Measurements from ENCODE around the gene BRINP2.

The BRINP2 gene

DNA sequence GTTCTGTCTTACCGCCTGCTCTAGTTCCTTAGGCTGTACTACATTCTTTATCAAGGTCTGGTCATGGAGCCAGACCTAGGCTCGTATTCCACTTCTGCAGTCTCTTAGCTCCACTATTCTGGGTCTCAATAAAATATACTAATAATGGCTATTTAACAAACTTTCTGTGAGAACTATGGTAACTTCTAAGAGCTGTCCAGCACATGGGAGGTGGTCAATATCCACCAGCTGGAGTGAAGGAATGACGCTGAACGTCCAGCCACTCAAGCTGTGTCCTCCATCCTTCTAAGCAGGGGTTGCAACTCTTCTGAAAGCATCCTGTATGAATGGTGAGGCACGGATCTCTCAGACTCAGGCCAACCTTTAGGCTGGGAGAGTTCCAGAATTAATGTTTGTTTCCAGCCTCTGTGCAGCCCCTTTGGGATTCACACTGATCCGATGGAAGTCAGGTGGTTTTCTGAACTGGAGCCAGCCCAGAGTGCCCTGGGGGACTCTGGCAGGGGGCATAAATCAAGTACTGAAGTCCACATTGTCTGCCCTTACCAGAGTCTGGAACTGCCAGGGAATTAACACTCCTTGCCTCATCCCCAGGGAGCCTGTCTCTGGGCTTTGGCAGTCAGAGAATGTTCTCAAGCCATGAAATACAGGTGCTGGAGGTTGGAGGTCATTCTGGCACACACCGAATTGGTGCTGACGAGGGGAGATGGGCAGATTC, 57.4 kb downstream of the BRINP2 start:
- TF ChIP-seq, protein P1, sequence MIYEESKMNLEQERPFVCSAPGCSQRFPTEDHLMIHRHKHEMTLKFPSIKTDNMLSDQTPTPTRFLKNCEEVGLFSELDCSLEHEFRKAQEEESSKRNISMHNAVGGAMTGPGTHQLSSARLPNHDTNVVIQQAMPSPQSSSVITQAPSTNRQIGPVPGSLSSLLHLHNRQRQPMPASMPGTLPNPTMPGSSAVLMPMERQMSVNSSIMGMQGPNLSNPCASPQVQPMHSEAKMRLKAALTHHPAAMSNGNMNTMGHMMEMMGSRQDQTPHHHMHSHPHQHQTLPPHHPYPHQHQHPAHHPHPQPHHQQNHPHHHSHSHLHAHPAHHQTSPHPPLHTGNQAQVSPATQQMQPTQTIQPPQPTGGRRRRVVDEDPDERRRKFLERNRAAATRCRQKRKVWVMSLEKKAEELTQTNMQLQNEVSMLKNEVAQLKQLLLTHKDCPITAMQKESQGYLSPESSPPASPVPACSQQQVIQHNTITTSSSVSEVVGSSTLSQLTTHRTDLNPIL (CRISPR knock-in tag; IDR thresholded peaks at IDR 0.05; ENCODE audit: low read depth): no peak
- TF ChIP-seq PPARA (CRISPR knock-in tag; IDR thresholded peaks at IDR 0.05; ENCODE audit: borderline replicate concordance) (no peak), SNAI2 (CRISPR knock-in tag; IDR thresholded peaks at IDR 0.05) (no peak), TCF4 (CRISPR knock-in tag; IDR thresholded peaks at IDR 0.05; ENCODE audit: borderline replicate concordance) (no peak), ZNF8 (CRISPR knock-in tag; IDR thresholded peaks at IDR 0.05) (no peak), GLIS3 (CRISPR knock-in tag; IDR thresholded peaks at IDR 0.05) (no peak), ARNTL (CRISPR knock-in tag; IDR thresholded peaks at IDR 0.05; ENCODE audit: borderline replicate concordance, low read depth) (no peak), CSDC2 (CRISPR knock-in tag; IDR thresholded peaks at IDR 0.05) (no peak)
- no peak for ATAC-seq

GRCh38 chr1:177228693-177229065, 57.9 kb downstream of the BRINP2 start:
- no peak for ATAC-seq
- no peak for TF ChIP-seq ZNF565 (CRISPR knock-in tag; conservative IDR thresholded peaks at IDR 0.05; ENCODE audit: low read depth)
- TF ChIP-seq SNAI2 (CRISPR knock-in tag; IDR thresholded peaks at IDR 0.05): no peak
- no peak for TF ChIP-seq ZNF70 (CRISPR knock-in tag; IDR thresholded peaks at IDR 0.05)
- no peak for TF ChIP-seq ZNF8 (CRISPR knock-in tag; IDR thresholded peaks at IDR 0.05)
- TF ChIP-seq CSRNP3 (CRISPR knock-in tag; IDR thresholded peaks at IDR 0.05): no peak
- TF ChIP-seq ISL1 (CRISPR knock-in tag; IDR thresholded peaks at IDR 0.05): no peak
- no peak for TF ChIP-seq ESRRG (CRISPR knock-in tag; IDR thresholded peaks at IDR 0.05)
- no peak for TF ChIP-seq CSDC2 (CRISPR knock-in tag; IDR thresholded peaks at IDR 0.05)
- TF ChIP-seq, protein P1 (CRISPR knock-in tag; IDR thresholded peaks at IDR 0.05; ENCODE audit: low read depth): no peak

GRCh38 chr1:177229781-177230180, 59.0 kb downstream of the BRINP2 start:
- no peak for ATAC-seq
- no peak for TF ChIP-seq CSRNP3 (CRISPR knock-in tag; IDR thresholded peaks at IDR 0.05)
- no peak for TF ChIP-seq PATZ1 (CRISPR knock-in tag; IDR thresholded peaks at IDR 0.05; ENCODE audit: borderline replicate concordance)

DNA sequence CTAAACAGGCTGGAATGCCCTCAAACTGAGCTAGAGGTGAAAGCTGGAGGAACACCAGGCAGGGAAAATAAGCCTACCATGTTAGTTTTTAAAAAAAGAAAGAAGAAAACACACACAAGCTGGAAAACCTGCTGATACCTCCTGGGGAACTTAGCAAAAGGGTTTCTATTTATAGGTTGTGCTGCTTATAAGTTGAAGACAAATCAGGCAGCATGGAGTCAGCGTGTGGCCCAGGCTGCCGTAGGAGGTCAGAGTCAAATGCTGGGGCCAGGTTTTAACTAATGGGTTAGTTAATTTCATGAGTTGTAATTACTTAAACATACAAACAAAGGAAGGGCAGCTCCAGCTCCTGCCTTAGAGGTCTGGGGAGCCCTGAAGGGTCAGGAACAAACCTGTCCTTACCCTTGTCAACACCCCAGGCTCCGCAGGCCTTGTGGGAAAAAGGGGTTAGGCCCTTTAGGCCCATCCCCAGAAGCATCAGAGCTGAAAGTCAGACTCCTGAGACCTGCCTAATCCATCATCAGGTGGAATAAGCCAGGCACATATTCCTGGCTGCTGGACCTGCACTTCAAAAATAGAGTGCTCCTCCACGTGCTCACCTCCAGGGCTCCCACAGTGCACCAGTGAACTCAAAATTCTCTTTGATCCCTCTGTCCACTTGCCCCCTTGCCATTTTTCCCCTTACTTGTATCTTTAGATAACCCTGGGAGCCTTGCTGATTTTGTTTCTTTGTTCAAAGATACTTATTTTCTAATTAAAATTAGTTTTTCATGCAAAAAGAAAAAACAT, 59.7 kb downstream of the BRINP2 start:
- ATAC-seq: no peak
- no peak for TF ChIP-seq CSRNP3 (CRISPR knock-in tag; IDR thresholded peaks at IDR 0.05)
- TF ChIP-seq, protein P1 (CRISPR knock-in tag; IDR thresholded peaks at IDR 0.05; ENCODE audit: low read depth): no peak
- no peak for TF ChIP-seq CSDC2 (CRISPR knock-in tag; IDR thresholded peaks at IDR 0.05)
- no peak for TF ChIP-seq ISL1 (CRISPR knock-in tag; IDR thresholded peaks at IDR 0.05)
- TF ChIP-seq BACH2 (CRISPR knock-in tag; IDR thresholded peaks at IDR 0.05; ENCODE audit: borderline replicate concordance): no peak
- TF ChIP-seq RARB (CRISPR knock-in tag; IDR thresholded peaks at IDR 0.05): no peak
- no peak for TF ChIP-seq ZNF70 (CRISPR knock-in tag; IDR thresholded peaks at IDR 0.05)
- TF ChIP-seq TCF4 (CRISPR knock-in tag; IDR thresholded peaks at IDR 0.05; ENCODE audit: borderline replicate concordance): no peak
- no peak for TF ChIP-seq OSR1 (CRISPR knock-in tag; IDR thresholded peaks at IDR 0.05)
- TF ChIP-seq ESRRG (CRISPR knock-in tag; IDR thresholded peaks at IDR 0.05): no peak
- TF ChIP-seq ZNF565 (CRISPR knock-in tag; conservative IDR thresholded peaks at IDR 0.05; ENCODE audit: low read depth): no peak
- TF ChIP-seq TOX (CRISPR knock-in tag; IDR thresholded peaks at IDR 0.05; ENCODE audit: borderline replicate concordance): no peak
- TF ChIP-seq ZFP3 (CRISPR knock-in tag; IDR thresholded peaks at IDR 0.05): no peak
- no peak for TF ChIP-seq PATZ1 (CRISPR knock-in tag; IDR thresholded peaks at IDR 0.05; ENCODE audit: borderline replicate concordance)
- TF ChIP-seq ZC3H10 (CRISPR knock-in tag; IDR thresholded peaks at IDR 0.05): no peak
